Placental epithelial cell (primary cell): ENCODE measurements around the gene DCUN1D3. TPM values are rescaled to one million over a fixed set of nuclear protein-coding genes. Genes with fewer than 3 reads are reported as not detected.

Source experiments
- small RNA-seq: library from RNA; depleted of rRNA; stranded (forward); fragments of <200 nt; gene quantifications from one replicate; pipeline ENCODE3, GENCODE V24; 2012
- total RNA-seq: library from RNA; depleted of rRNA; stranded (reverse); fragments of >200 nt; gene quantifications from 2 replicates; pipeline ENCODE4 v1.2.3, GENCODE V29; 2012

The DCUN1D3 gene, protein sequence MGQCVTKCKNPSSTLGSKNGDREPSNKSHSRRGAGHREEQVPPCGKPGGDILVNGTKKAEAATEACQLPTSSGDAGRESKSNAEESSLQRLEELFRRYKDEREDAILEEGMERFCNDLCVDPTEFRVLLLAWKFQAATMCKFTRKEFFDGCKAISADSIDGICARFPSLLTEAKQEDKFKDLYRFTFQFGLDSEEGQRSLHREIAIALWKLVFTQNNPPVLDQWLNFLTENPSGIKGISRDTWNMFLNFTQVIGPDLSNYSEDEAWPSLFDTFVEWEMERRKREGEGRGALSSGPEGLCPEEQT
- total RNA-seq, result 22.0 and 38.0 TPM in 2 replicates

GRCh38 chr16:20900299-20901067 lies at the start of gene DCUN1D3, which contains the start of gene LYRM1:
Gene DCUN1D3, minus strand, starts transcription at chr16:20900358. Its CDS starts 37,820 bp downstream, at chr16:20862538.
Gene LYRM1, plus strand, starts transcription at chr16:20900771. Its CDS starts 14,785 bp downstream, at chr16:20915556.

DNA sequence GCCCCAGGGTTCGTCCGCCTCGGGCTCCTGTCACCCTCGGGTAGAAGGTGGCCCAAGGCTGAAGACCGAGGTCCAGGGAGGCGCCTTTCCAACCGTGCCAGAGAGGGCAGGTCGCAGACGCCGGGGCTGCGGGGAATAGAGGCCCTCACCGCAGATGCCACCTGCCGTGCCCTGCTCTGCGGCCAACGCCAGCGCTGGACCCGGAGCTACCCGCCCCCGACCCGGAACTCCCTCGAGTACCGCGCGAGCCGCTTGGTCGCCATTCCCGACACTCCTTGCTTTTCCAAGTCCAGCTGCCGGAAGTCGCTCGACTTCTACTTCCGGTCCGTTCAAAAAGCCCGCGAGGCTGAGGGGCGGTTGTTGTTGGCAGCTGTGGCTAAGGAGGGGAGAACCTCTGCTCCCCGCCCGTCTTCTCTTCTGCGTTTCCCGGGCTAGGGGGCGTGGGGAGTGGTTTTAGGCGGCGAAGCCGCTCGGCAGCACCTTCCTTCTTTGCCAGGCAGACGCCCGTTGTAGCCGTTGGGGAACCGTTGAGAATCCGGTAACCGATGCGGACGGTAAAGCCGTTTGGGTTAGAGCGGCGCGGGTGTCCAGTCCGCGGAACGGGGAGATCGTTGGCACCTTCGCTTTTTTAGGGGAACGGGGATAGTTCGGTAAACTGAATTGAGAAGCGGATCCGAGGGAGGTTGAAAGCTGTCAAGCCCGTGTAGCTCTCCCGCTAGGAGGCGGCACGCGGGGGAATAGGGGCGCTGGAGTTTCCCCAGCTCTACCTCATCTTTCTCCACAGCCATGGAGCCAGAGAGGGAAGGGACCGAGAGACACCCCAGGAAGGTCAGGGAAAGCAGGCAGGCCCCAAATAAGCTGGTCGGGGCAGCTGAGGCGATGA lies 93.7 kb downstream of the DCUN1D3 start, which contains the start of the genes ERI2 and REXO5:
TSS of gene ERI2 (minus strand) at position 305 of the 883 bp plus-strand sequence. CDS start at position 263, 42 bp downstream.
TSS of gene REXO5 (plus strand) at position 360 of the 883 bp plus-strand sequence. CDS start at position 787, 427 bp downstream.

Small RNA genes within 50 kb of the gene (small RNA-seq; reads per million reads assigned to genes)
- not detected for gene RF00618

Other genes starting within 250 kb of the DCUN1D3 start
- gene ACSM1, start 202.7 kb downstream of the DCUN1D3 start, total RNA-seq, result under 0.01 and 0.54 TPM in 2 replicates
- gene THUMPD1, start 158.5 kb downstream of the DCUN1D3 start, total RNA-seq, result 73.0 and 82.1 TPM in 2 replicates
- gene ACSM3, start 136.3 kb downstream of the DCUN1D3 start, total RNA-seq, result 1.8 and 5.9 TPM in 2 replicates
- gene ERI2, start 93.9 kb downstream of the DCUN1D3 start, total RNA-seq, result 31.0 and 32.3 TPM in 2 replicates
- 6.8 and 13.7 TPM in 2 replicates for gene REXO5, start 93.8 kb downstream of the DCUN1D3 start, total RNA-seq
- gene LYRM1, start 413 bp upstream of the DCUN1D3 start, total RNA-seq, result 26.7 and 32.2 TPM in 2 replicates